ENCODE results near the gene MED15.

GRCh38 chr22:20550057-20550817 lies 42.8 kb downstream of the MED15 start:
- TF ChIP-seq TAF1 (IDR thresholded peaks at IDR 0.05; ENCODE audit: low read depth, low read length): no peak
- TF ChIP-seq POLR2A (IDR thresholded peaks at IDR 0.05; ENCODE audit: low read depth, low read length): no peak
- TF ChIP-seq POLR2AphosphoS5 (IDR thresholded peaks at IDR 0.05; ENCODE audit: low read depth, low read length): no peak
- no peak for TF ChIP-seq POU2F2 (IDR thresholded peaks at IDR 0.05; ENCODE audit: low read depth, low read length)
- TF ChIP-seq SPI1 (IDR thresholded peaks at IDR 0.05; ENCODE audit: low read depth, low read length): no peak
- TF ChIP-seq PAX5 (IDR thresholded peaks at IDR 0.05; ENCODE audit: insufficient read depth, low read length, severe bottlenecking): no peak
